Activated gamma-delta T cell (primary cell): Measurements from ENCODE around the gene LRTM2.

Source experiments
- DNase-seq: peaks from one replicate; lab custom pipeline; 2025; lab: John Stamatoyannopoulos, UW

The LRTM2 gene

DNA sequence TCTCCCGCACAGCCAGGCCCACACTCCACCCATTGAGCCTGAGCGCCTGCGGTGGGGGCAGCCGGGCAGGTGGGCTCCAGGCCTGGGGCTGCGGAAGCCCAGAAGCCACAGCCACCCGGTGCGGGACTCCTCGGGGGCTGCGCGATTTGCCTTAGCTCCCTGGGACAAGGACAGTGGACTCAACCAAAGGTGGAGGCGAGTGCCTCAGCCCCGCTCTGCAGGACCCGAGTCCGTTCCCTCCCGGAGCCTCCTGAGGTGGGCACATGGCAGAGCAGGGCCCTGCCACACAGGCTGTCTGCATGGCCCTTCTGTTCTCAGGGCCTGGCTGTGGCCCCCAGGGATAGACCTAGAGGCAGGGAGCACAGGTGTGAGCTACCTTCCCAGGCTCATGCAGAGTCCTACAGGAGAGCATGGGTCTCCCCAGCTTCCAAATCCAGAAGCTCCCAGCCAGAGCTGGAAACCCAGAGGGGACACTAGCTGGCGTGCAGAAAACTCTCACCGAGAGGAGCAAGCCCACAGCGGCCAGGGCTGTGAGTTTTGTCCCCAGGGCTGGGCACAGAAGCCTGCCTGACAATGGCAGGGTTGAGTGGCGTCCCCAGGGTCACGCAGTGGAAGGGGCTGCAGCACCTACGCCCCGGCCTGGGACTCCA is 22.2 kb upstream of the LRTM2 start:
- DNase-seq = no peak

DNA sequence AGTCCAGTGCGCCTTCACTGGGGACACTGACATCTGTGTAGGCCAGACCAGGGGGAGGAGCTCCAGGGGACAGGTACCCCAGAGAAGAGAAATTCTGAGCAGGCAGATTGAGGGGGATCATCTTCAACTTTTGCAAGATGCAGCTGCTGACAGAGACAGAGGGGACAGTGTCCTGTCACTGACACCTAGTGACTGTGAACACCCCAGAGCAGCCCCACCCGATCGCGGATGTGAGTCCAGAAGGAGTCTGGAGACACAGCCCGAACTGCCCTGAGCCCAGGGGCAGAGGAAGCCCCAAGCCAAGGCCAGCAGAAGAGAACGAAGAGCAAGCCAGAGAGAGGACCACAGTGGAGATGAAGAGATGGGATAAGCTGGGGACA is 21.7 kb upstream of the LRTM2 start:
- DNase-seq = no peak

DNA sequence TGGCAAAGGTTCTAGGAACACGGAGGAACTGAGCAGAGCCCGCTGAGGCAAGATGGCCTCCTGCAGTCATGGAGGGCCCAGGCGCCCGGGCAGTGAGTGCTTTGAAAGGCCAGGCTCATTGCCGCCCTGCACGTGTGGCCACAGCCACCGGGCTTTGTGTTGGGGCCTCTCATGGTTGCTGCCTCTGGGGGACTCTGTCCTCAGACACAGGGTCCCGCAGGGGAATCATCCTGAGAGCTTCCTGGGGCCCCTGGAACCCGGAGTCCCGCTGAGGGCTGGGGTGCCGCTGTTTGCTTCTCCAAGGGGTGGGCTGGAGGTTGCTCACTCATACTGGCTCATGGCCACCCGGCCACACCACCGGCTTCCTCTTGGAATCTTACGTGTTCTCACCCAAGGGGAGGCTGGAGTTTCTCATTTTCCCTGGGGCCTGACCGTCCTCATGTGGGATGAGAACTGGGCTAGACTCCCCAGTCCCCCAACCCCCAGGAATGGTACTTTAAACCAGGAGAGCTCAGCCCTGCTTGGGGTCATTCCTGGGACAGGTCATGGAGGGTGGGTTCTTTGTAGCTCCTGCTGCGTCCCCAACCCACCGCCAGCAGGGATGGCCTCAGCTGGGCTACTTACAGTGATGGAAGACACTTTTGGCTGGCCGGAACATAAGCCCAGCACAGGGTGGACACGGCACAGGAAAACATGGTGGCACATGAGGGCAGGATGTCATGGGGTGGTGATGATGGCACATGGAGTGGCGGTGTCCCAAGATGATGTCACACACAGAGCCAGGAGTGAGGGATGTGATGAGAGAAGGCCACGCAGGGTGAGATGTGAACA is 21.1 kb upstream of the LRTM2 start:
- DNase-seq = no peak

DNA sequence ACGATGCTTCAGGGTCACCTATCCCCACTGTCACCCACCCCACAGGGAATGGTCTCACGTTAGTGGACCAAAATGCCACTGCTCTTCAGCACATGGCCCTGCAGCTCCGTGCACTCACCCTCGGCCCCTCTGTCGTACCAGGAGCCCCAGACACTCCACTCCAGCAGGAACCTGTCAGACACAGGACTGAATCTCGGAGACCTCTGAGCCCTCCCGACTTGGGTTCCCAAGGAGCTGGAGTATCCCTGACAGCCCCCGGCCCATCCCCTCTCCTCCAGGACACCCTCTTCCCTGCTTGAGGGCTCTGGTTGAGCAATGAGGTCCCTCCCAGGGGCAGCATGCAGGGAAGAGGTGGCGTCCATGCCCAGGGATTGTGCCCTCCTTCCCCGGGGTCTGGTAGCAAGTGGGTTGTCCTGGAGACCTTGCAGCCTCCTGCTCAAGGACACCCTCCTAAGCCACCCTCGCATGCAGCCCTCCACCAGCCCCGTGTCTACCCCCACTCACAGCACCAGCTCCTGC is 20.4 kb upstream of the LRTM2 start:
- no peak for DNase-seq

DNA sequence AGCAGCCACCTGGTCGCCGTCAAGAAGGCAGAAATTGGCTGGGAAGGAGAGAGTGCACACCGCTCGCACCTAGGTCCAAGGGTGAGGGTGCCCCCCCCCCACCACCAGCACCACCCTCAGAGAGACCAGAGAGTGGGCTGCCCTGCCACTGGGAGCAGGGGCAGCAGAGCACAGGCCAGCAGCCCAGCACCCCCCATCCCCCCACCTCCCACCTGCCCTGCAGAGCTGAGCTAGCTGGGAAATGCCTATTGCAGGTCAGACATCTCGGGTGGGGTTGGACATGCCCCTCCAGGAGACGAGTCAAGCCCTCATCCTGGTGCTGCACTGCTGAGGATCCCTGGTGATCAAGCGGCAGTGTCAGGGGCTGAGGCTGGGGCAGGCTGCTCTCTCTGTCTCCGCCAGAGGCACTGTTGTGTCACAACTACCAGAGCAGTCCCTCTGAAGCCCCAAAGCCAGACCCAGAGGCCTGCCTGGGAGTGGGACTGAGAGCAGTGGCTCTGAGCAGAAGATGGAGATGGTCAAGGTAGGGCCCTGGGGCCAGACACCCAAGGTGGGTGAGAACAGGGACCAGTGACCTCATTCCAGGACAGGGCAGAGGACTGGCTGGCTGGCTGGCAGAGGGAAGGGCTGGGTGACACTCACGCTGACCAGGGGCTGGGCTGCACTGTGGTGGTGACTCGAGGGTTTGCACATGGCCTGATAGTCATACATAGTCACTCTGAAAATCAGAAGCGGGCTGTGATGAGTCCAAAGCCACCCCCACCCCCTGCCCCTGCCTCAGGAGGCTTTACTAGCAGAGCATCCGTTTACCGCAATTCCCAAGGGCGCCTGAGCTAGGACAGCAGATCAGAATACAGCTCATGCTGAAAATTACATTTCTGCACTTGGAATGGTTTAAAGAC is 19.7 kb upstream of the LRTM2 start:
- no peak for DNase-seq

DNA sequence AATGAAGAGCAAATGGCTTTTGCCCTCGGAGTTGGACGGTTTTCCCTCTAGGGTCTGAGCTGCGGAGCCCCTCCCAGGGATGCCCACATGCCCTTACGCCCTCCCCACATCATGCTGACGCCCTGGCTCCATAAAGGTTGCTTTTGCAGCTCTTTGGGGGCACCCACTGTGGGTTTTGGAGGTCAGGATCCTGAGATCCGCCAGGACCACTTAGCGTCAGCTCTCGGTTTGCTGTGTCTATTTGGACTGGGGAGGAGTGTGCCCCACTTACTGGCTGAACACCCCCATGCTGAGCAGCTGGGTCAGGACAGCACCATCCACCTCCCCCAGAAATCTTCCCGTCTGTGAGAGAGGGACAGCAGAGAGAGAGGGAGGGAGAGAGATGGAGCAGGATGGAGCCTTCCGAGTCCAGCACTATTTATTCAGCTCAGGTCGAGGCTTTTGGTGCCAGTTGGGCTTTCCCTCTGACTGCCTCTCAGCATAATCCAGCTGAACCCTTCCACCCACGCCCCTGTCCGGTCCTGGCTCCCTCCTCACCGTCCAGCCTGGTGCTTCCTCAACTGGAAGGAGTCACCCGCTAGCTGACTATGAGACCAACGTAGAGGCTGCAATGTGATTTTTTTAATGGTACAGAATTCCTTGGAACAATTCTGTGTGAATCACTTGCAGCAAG is 18.9 kb upstream of the LRTM2 start:
- no peak for DNase-seq

DNA sequence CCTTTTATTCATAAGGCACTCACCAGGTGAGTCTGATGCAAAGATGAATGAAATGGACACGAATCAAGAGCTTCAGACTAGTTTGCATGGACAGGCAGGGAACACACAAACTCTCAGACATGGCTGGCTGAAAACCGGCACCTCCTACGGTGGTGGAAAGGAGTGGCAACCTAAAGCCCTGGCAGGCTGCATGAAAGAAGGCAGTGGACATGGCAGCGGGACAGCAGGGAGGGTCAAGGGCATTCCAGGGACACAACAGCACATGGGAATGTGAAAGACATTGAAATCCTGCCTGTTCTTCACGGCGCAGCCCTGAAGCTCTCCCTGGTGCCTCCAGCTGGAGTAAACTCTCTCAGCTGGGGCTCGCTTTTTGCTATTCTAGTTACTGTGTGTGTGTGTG is 16.6 kb upstream of the LRTM2 start:
- DNase-seq = no peak

DNA sequence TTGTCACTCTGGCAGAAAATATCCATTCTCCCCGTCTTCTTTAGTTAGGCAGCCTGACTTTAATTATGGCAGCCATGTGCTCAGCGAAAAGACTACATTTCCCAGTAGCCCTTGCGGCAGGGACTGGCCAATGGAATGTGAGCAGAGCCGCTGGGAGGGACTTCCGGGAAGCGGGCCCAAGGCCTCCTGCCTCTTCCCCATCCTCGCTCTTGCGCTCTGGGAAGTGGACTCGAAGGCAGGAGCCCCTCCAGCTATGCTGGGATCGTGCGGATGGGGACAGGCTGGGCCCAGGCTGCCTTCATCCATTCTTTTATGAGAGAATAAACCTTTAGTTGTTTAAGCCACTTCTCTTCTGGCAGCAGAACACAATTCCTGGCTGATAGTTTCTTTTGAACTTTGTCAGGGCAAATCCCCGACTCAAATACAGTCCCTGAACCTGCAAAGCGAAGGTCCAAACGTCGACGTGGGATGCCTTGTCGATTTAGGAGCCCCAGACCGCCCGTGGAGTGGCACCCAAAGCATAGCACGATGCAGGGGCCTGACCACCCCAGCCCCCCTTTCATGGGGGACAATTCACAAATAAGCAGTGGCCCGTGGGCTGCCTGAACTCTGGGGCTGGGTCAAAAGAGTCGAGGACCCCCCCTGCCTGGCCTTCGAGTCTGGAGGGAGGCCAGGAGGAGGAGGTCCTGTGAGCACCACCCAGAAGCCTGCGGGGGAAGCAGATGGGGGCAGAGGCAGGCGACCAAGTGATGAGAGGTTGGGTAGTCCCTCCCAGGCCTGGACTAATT is 15.6 kb upstream of the LRTM2 start:
- peak; percentile 19 for DNase-seq

DNA sequence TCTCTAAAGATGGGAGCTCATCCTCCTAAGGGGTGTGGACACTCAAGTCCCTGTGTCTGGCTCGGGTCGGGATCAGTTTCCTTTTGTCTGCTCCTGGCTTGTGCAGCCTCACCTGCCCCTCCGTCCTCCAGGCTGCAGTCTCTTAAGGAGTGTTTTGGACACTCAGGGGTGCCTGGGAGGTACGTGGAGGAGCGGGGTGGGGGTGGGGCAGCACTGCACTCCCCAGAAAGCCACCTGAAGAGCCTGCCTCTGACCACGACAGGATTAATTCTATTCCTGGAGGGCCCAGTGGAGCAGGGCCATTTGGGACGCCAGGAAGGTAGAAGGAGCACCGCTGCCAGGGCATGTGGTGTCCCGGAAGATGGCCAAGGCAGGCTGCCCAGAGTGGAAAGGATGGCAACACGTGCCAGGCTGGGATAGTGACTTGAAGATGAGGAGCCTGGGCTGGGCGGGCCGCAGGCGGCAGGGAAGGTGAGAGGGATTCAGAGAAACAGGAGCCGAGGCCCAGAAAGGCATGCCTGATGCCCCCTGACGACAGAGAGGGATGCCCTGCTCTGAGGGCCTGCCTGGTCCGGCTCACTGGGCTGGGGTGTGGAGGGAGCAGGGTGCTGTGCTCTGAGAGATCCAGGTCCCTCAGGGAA is 14.8 kb upstream of the LRTM2 start:
- no peak for DNase-seq

DNA sequence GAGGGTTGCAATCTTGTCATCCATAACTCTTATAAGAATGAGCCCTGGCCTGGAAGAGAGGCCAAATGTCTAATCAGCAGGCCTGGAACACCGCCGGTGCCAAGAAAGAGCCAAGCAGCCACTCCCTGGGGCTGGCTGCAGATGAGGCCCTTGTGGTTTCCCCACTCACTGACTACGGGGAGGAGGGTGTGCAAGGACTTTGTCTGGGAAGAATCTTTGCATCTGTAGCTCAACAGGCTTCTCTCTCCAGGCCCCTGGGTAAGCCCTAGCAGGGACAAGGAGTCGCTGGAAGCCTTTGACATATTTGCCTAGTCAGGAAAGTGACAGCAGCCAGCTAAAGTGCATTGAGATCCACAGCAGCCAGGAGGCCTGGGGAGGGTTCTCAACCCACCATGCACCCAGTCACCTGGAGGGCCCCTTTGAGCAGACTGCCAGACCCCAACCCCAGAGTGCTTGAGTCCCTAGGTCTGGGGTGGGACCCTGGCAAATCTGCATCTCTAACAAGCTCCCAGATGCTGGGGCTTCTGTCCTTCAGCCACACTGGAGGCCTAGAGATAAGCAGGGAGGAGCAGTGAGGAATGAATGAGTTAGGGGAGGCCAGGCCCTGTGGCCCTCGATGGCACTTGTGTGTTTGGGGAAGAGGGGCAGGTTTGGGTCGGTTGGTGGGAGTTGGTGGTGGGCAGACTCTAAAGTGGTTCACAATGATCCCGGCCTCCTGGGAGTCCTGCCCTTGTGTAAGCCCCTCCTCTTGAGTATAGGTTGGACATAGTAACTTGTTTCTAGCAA is 13.9 kb upstream of the LRTM2 start:
- DNase-seq = no peak

DNA sequence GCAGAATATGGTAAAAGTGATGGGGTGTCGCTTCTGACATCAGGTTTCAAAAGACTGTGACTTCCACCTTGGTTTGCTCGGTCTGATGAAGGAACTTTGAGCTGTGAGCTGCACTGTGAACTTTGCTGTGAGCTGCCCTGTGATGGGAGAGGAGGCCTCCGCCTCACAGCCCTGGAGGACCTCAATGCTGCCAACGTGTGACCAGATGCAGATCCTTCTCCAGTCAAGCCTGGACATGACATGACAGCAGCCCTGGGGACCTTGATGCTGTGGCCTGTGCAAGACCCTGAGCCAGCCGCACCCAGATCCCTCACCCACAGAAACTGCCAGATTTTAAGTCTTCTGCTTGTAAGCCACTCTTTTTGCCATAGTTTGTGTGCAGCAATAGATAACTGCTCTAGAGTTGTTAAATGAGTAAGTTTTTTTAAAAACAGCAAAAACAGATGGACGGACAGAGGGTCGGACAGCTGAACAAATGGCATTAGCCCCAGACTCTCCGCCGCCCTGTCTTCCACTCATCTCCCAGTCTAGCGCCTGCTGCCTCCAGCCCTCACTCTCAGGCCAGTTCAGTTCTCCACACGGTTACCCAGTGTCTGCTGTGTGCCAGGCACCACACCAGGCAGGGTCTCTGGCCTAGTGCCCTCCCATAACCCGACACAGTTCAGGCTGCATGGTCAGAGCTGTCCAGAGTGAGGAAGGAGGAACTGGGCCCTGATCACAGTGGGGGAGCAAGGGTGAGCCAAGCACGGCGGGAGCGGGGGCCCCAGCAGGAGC is 13.1 kb upstream of the LRTM2 start:
- no peak for DNase-seq

DNA sequence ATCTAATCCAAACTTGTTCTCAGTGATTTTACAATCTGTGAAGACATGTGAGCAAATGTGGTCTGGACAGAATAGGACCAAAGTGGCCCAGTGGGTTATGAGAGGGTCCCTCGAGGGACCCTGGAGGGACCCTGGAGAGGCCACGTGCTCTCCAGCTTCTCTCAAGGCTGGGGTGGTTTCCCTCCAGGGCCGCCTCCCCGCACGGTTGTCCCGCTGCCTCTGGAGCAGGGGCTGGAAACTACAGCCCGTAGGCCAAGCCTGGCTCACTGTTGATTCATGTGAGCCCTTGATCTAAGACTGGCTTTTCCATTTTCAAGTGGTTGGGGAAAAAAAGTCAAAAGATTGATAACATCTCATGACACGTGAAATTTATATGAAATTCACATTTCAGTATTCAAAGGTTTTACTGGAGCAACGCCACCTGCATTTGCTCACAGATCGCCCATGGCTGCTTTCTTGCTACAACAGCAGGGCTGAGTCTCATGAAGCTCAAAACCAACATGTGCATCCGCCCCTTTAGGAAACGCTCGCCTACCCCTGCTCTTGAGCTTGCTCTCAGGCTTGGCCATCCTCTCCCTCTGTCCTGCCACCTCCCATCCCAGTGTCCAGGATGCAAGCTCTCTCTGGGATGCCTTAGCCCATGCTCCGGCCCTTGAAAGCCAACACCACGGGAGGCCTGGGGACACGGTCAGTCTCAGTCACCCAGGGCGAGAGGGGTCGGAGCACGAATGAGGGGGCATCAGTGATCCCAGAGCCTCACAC is 12.1 kb upstream of the LRTM2 start:
- DNase-seq = no peak

DNA sequence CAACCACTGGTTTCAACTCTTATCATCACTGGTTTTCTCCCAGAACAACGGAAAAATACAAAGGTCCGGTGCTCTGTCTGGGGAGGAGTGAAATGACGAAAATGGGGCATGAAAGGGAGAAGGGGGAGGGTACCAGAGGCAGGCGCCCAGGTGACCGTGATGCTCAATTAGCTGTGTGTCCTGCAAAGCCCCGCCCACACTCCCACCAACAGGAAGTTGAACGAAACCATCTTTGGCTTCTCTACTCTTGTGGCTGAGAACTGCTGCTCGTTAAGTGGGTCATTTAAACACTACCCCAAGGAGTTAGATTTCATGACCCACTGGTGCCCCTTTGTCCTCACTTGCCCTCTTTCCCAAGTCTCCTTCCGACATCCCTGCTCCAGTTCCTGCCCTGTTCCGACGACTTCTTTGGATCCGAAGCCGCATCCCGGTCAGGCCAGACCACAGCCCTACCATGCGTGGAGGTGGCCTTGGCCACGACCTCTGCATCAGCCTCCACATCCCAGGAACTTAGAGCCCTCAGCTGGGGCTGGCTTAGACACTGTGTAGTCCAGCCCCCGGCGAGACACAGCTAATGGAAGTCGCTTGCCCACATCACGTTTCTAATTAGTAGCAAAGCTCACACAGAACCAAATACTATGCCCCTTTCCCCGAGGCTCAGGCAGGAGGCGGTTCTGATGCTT is 11.4 kb upstream of the LRTM2 start:
- DNase-seq = no peak

DNA sequence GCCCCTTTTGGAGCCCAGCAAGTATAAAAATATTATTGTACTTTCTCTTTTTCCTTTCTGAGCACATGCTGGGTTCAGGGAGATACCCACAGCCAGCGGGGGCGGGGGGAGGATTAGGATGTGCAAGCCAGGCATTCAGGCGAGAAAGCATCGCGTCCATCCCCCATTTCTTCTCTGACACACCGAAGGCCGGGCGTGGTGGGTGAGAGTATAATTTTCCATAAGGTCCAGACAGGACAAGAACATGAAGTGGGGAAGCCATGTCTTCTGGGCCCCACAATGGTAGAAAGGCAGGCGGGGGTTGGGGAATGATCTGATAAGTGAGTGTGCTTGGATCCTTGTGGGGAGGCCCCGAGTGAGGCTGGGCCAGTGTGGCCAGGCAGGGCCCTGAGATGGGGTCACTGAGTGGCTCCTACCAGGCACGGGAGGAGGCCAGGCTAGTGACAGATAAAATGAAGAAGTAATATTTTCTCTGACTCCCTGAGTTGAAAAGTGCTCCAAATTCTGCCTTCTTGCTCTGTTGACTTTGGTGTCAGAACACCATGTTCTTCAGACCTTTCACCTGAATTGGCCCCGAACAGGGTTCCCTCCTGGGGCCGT is 10.7 kb upstream of the LRTM2 start:
- no peak for DNase-seq

DNA sequence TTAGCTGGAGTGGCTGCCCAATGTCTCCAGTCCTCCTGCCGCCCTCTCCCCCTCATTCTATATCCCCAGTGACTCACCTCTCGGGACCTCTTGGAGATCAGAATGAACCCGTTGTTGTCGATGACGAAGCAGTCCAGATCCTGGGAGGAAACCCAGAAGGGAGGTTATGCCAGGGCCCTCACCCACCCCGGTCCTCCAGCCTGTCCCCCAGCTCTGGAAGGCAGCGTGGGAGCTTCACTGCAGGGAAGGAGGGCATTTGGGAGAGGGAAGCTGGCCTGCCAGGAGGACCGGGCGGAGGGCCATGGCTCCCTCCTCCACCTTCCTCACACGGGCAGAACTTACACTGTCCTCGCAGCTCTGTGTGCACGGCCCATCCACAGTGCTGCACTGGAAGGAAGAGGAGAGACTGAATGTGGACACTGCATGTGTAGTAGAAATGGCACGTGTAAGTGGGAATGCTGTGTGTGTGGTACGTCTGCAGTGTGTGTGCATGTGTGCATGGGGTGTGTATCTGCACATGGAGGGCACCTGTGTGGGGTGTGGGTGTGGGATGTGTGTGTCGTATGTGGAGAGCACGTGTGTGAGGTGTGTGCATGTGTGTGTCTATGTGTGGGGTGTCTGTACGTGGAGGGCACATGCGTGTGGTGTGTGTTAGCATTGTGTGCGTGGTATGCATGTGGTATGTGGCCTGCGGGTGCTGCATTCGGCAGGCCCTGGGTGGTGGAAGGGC is 10.0 kb upstream of the LRTM2 start:
- no peak for DNase-seq

DNA sequence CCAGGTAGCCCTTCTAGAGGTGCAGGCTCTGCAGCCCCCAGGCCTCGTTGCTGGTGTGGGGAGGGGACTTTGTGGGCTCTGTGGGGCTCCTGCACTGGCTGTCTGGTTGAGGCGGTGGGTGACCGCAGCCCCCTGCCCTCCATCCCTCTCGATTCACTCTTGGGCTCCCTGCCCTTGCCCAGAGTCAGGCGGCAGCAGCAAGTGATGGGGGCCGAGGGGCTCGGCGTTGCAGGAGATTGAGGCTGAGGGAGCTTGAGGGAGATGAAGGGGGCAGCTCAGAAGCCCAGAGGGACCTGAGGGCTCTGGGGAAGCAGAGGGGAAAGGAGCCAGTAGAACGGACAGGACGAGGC is 9.5 kb upstream of the LRTM2 start:
- DNase-seq = no peak
